Endometrial microvascular endothelial cells (primary cell): ENCODE measurements around the gene LGR6. TPM values are rescaled to one million over a fixed set of nuclear protein-coding genes. Genes with fewer than 3 reads are reported as not detected.

ENCODE experiments used
- in situ Hi-C: cut with HindIII; loops from 2 replicates; pipeline ENCODE4 v1.10.0; 2017; ENCODE audit warnings: low sequenced_read_pairs, low pct_unique_long_range_greater_than_20kb; ENCODE audit errors: inconsistent ontology term
- total RNA-seq: library from RNA; depleted of rRNA; stranded (reverse); fragments of >200 nt; gene quantifications from one replicate; pipeline ENCODE4 v1.2.3, GENCODE V29; 2015; ENCODE audit errors: inconsistent ontology term

The LGR6 gene
- total RNA-seq, 1 donor from 2014 or later = not detected

- in situ Hi-C loops = no loop called here
These were observed 19.2 kb downstream of the LGR6 start for GRCh38 chr1:202212787-202213186.

- in situ Hi-C loops = no loop called here
These were observed 19.9 kb downstream of the LGR6 start for GRCh38 chr1:202213361-202214088.

- in situ Hi-C loops = no loop called here
These were observed 20.7 kb downstream of the LGR6 start for GRCh38 chr1:202214089-202214843.

DNA sequence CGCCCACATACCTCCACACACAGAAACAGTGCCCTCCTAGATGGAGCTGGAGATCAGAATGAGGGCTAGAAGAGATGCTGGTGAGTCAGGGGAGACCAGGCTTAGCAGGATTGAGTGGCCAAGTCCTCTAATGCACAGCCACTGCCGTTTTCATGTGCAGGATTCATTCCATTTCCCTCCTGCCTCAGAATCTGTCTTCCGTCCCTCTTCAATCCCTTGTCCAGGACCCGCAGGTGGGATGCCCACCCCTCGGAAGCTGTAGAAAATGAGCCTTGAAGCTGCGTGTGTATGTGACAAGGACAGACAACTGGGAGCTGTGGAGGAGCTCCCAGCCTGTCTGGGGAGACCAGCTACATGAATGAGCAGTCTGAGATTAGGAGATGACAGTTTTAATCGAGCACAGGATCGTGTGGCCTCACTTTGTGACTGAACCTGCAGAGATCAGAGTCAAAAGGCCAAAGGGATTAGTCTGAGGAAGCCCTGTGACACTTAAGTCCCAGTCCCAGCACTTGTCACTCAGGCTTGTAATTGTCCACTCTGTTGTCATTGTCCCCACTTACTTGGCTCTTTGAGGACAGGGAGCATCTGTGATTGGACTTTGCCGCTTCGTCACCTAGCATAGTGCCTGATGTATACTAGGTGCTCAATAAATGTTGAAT, 22.0 kb downstream of the LGR6 start:
- in situ Hi-C loops = no loop called here

DNA sequence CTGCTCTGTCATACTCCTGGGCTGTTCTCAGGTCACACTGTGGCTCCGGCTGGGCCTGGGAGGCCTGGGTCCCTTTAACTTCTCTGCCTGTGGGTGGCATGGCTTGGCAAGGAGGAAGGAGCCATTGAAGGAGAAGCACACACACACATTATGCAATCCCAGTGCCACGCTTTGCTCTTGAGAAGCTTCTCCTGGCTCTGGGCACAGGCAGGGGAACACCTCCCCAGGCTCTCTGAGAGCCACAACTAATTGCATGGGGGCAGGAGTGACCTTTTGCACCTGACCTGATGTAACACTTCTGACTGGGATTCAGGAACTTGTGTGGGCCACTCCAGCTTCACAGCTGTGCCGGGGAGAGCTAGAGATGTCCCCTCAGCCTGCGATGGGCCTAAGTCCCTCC, 23.1 kb downstream of the LGR6 start:
- in situ Hi-C loops = no loop called here

- in situ Hi-C loops = no loop called here
These were observed 23.9 kb downstream of the LGR6 start for GRCh38 chr1:202217516-202217915.

- in situ Hi-C loops = no loop called here
These were observed 24.4 kb downstream of the LGR6 start for GRCh38 chr1:202217951-202218350.

DNA sequence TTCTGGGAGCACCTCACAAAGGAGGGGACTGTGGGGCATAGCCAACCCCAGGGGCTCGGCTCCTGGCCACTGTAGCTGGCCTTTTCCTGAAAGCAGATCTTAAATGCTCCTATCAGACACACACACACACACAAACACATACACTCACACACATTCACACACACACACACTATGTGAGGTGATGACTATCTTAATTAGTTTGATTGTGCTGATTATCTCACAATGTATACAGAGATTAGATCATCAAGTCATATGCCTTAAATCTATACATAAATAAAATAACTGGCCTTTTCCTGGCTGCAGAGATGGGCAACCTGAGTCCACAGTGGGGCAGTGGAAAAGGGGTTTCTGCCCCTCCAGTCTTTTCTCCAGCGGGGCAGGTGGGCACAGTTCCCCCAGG, 27.1 kb downstream of the LGR6 start:
- in situ Hi-C loops = no loop called here

GRCh38 chr1:202221911-202222909, 28.6 kb downstream of the LGR6 start:
- in situ Hi-C loops = no loop called here

DNA sequence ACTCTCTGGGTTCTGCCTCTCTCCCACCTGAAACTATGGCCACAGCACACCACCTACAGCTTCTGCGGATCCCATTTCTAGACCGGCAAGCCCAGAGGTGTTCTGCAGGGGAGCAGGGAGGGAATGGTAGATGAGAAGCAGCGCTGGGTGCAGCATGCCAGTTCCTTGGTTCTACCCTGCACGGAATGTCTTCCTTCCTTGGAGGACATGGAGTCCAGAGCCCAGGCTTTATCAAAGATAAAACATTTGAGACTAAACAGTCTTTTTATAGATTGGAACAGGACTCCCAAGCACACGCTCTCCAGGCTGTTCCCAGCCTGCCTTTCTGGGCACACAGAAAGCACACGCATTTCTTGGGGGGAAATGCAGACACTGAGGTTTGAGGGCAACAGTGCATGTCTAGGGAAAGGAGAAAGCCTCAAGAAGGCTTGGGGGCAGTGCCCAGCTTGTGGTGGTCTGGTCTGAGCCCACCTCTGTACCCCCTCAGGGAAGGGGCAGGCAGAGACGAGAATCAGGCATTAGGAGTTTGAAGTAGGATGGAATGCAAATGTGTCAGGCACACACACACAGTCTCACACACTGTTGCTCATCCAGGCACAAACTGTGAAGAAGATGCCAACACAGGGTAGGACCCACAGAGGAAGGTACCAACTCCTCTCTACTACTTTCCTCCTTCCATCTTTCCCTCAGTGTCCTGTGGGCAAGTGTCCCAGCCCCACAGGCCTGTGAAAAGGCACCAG, 29.7 kb downstream of the LGR6 start:
- in situ Hi-C loops = no loop called here

DNA sequence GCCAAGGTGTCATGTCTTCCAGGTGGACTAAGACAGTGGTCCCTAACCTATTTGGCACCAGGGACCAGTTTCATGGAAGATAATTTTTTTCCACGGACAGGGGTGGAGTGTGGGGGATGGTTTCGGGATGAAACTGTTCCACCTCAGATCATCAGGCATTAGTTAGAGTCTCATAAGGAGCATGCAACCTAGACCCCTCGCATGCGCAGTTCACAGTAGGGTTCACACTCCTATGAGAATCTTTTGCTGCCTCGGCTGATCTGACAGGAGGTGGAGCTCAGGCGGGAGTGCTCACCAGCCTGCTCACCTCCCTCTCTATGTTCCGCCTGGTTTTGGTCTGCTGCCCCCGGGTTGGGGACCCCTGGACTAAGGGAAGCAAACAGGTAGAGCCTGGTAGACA, 30.9 kb downstream of the LGR6 start:
- in situ Hi-C loops = no loop called here

- in situ Hi-C loops = no loop called here
These were observed 31.5 kb downstream of the LGR6 start for GRCh38 chr1:202225131-202225530.

DNA sequence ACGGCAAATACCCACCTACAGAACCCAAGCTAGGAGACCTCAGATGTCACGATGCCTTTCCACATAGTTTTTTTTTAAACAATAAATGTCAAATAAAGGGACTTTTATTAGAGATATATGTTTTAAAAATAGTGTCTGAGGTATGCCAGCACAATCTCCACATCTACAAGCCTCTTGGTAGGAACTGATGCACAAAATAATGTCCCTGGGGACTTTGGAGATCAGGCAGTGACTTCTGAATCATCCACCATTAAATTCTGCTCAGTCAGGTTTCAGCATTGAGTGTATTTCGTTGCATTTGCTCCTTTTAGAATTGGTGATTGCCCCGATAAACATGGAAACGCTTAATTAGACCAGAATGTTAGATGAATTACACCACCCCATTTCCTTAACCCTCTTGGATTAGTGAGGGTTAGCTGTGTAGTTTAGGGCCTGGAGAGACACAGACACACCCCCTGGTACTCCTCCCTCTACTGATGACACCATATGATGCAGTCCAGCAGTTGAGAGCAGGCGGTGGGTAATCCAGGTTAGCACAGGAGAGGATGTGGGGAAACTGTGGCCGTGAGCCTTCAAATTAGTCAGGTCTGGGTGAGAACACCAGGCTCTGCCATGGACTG, 33.6 kb downstream of the LGR6 start:
- in situ Hi-C loops = no loop called here

DNA sequence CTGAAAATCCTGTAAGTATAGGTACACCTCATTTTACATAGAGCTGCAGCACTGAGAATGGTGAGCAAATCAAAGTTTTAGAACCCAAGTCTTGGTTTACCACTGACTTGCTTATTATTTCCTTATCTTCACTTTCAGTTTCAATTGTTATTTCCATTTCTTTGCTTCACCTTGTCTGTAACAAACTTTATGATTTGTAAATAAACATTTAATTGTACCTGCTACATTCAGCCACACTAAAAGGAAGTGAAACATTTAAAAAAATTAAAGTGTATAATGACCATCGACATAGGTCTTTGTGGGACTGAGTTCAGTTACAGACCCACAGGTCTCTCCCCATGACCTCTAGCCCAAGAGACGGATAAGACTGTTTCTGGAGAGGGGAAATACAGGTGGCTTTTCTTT, 34.4 kb downstream of the LGR6 start:
- in situ Hi-C loops = no loop called here

DNA sequence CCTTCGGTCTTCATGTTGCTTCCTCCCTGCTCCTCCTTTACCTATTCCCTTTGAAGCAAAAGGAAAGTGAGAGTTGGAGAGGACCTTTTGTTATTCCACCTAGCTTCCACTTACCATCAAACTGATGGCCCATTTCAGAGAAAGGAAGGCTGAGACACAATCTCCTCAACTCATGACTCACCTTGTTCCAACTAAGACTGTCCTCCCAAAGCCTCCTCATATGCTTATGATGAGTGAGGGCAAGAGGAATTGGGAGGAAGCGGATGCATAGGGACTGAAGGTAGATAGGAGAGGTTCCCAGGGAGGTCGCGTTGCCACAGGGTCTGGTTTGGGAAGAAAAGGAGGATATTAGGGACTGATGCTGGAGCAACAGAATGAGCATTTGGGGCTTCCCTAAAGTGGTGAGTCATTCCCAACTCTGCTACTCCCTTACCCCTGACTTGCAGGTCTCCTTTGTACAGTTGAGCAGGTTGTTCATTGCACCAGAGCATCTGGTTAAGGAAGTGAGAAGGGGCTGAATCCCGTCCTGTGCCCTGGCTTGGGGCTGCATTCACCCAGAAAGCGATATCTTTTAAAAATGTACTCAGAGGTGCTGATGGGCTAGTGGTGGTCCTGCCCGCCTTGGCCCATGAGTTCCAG, 35.0 kb downstream of the LGR6 start:
- in situ Hi-C loops = no loop called here

DNA sequence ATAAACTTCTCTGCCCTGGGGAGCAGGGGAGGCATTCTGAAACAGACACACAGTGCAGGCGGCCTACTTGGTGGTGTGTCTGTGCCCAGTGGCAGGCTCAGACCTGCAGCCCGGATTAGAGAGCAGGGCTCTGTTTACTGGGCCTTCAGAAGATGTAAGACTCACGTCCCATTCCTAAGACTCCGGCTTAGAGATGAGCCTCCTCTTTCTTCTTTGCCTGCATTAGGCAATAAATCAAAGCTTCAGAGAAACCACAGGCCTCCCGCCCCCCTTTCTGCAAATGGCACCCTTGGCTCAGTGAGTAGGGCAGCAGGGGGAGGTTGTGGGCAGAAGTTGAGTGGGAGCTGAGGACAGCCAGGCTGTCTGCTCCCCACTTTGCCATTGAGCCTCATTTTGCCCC, 35.8 kb downstream of the LGR6 start:
- in situ Hi-C loops = no loop called here
